HG03521 (cell line): Measurements from ENCODE around the gene SNX27.
"Not testable (repeated sequence)": the region's sequence is repeated elsewhere in the genome, so short reads cannot be mapped to it uniquely, and the experiment has no call there.

Experiments
- ATAC-seq: cut with Tn5 transposase; IDR thresholded peaks from one replicate; pipeline ENCODE4 v1.9.1; 2021; ENCODE audit warnings: mild to moderate bottlenecking, moderate library complexity; ENCODE audit not compliant: unreplicated experiment

SNX27 gene

DNA sequence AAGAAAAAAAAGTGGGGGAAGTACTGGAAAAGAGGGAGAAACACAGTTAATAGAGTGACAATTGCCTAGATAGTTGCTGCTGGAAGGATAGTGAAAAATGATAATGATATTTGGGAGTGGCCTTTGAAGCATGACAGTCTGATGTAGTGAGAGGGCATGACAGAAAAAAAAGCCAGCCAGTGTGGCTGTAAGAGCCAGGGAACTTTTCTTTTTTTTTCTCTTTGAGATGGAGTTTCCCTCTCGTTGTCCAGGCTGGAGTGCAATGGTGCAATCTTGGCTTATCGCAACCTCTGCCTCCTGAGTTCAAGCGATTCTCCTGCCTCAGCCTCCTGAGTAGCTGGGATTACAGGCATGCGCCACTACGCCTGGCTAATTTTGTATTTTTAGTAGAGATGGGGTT lies 9.3 kb upstream of the SNX27 start:
- ATAC-seq, result not testable (repeated sequence)

DNA sequence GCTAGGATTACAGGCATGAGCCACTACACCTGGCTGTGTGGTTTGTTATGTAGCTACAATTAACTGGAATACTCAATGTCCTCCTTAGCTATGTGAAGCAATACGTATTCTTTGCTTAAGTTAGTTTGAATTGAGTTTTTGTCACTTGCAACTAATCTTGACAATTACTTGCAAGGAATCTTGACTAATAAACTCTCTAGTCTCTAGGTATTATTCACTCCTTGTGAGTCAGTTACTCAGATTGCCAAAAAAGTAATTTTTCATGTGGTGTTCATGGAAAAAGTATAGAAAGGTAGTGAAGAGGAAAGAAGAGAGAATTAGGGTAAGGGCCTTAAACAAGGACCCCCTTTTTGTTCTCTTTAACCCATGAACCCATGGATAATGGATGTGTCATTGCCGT lies 7.6 kb upstream of the SNX27 start:
- ATAC-seq, result no peak

DNA sequence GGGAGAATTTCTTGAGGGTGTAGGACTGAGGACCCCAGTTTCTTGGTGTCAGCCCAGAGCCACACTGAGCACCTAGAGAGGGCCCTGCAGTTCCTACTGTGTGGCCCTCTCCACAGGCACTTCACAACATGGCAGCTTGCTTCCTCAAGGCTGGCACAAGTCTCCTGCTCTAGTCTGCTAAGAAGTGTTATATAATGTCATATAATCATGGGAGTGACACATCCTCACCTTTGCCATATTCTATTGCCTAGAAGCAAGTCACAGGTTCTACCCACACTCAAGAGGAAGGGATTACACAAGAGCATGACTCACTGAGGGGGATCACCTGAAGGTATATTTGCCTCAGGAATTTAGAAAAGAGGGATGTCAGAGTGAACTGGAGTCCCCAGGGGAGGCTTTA lies 5.5 kb upstream of the SNX27 start:
- ATAC-seq, result no peak

DNA sequence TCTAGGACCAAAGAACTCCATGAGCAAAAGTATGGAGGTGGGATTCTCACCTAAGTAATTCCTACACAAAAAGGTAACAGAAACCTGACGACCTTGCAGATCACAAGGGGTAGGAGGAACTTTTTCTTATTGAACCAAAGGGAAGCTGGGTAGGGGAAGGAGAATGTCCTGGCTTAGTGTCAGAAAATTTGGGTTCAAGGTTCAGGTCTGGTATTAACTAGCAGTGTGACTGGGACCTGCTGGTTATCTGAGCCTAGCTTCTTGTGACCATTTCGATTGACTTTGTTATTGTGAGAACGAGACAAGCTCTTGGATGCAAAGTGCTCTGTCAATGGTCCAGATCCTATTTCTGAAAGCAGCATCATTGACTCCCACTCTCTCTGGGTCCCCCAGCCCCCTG lies 5.0 kb upstream of the SNX27 start:
- no peak for ATAC-seq

DNA sequence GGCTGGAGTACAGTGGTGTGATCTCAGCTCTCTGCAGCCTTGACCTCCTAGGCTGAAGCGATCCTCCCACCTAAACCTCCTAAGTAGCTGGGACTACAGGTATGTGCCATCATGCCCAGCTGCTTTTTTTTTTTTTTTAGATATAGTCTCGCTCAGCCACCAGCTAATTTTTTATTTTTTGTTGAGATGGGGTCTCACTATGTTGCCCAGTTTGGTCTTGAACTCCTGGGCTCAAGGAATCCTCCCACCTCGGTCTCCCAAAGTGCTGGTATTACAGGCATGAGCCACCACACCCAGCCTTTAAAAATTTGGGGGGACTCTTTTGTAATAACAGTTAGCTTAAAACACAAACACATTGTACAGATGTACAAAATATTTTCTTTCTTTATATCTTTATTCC lies 1.7 kb upstream of the SNX27 start:
- ATAC-seq, result no peak

DNA sequence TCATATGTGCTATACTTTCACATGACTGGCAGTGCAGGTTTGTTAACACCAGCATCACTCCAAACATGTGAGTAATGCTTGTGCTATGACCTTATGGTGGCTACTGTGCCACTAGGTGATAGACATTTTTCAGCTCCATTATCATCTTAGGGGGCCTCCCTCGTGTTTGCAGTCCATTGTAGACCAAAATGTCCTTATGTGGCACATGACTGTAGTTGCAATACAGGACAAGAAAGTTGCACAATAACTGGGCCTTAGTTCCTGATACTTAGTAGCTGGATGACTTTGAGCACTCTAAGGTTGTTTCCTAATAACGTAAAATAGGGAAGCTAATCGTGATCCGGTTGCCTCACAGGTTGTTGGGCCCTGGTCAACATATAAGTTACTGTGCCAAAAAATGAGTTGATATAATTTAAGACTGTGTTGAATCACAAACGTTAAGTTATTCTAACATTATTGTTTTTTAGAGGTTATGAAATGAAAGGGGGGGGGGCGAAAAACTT lies 511 bp upstream of the SNX27 start:
- ATAC-seq, result no peak

DNA sequence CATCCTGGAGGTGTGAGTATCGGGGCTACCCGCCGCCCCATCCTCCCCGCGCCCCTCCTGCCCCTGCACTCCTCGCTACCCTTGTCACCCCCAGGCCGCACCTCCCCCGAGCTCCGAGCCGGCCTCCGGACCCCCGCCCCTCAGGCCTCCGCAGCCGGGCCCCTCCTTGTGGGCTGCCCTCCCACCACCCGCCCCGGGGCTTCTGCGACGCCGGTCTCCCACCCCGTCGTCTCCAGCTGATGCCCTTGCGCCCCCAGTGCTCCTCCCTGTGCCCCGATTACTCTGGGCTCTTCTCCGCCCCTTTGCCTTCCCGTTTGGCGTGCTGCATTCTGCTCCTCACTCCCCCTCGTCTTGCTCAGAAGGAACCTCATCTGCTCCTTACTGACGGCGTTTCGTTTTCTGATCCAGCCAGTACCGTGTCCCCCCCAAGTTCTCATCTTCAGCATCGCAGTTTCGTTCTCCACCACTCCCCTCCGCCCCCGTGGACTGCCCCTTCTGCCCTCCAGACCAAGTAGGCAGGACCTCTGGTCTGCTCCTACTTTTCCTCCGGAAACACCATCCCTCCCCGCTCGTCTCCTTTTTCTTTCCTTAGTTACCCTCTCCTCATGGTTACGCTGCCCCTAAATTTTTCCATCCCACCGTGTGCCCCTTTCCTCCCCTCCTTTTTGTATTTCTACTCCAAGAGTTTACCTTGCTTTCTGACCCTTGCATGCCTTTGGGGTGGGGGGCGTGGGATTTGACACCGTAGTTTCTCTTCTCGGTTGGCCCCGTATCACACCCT lies 841 bp downstream of the SNX27 start:
- peak; percentile 3 for ATAC-seq

DNA sequence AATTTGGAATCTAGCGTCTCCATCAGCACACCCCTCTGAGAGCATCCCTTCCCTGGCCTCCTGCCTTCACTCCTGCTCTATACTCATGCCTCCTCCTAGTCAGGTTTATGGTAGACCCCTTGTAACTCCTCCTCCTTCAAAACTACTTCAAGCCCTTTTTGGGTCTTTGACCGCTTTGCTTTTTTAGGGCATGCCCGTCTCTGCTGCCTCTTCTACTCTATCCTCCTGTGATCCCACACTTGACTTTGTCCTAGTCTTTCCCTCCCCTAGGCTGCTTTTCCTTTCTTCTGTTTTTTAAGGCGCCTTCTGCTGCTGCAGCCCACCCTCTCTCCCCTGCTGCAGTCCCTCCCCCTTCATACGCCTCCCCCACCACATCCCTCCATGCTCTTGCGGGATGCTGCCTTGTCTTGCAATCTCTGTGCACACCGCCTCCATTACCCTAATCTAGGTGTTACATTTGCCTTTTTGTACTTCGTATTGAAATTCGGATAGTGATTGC lies 1.5 kb downstream of the SNX27 start:
- no peak for ATAC-seq

DNA sequence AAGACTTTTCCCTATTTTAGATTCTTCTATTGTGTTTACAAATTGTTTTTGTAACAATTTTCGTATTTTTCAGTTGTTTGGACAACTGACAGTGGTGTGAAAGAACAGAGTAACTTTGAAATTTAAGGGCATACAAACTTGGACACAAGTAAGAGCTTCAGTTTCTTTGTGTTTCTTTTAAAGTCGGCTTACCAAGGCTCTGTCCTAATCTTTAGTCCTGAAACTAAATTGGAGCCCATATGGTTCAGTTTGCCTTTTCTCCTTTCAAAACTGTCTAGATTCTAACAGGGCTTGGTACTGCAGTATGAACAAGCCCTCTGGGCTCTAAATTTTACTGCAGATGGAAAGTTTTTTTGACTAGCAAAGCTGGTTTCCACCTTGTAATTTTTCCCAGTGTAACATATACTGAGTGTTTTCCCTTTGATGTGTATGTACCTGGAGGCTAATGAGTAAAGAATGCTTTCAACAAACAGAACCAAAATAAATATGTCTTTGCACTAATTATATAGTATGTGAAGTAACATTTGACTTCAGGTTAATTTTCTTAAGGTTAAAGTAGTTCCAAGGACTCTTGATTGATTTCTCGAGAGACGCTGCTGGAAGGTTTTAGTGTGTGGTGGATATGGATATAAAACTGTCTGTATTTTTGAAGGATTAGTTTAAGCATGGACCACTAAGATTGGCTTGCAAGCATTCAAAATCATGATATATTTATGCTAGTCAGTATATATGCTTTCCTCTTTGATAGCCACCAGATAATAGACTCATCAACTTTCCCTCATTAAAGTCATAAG lies 4.1 kb downstream of the SNX27 start:
- no peak for ATAC-seq

DNA sequence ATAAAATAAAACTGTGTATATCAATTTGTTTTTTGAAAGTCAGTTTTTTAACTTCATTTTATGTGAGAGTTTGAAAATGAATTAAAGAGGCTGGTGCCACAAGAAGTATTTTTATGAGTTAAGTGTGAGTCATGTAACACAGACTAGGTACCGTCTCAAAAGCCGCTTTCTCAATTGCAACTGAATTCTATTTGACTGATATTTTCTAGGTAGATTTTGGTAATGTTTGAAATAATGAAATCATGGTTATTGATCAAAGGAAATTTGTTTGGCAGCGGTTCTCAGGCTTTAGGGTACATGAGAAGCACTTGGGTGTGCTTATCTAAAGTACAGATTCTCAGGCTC lies 4.6 kb downstream of the SNX27 start:
- no peak for ATAC-seq

DNA sequence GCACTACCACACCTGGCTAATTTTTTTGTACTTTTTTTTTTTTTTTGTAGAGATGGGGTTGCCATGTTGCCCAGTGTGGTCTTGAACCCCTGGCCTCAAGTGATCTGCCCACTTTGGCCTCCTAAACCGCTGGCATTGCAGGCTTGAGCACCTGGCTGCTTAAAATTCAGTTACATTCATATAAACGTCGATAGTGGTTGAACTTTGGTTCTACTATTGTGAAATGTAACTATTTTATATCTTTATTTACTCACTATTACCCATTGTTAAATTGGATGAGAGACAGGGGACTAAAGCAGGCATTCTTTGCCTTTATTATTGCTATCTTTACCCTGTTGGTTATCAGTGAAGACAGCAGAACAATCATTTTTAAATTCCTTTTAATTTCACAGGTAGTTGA lies 6.2 kb downstream of the SNX27 start:
- no peak for ATAC-seq

DNA sequence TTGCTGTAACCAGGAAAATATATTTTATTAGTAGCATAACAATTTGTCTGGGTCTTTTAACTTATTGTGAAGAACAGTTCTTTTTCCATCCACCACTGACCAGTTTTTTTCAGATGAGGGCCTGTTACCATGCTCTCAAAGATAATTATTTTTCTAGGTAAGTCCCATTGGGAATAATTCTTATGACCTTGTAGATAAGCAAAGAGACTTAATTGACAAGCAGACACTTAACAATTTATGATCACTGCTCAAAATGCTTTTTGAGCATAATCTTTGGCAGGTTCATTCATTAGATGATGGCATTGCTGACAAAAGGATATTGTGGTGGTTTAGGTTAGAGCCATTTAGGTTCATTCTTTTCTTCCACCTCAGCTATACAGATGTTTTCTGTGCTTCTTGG lies 6.6 kb downstream of the SNX27 start:
- no peak for ATAC-seq

DNA sequence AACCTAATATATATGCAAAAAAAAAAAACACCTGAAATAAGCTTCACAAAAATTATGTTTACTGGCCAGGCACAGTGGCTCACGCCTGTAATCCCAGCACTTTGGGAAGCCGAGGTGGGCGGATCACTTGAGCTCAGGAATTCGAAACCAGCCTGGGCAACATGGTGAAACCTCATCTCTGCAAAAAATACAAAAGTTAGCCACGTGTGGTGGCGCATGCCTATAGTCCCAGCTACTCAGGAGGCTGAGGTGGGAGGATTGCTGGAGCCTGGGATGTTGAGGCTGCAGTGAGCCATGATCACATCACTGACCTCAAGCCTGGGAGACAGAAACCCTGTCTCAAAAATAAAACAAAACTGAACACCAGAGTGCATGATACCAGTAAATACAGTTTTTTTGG lies 7.1 kb downstream of the SNX27 start:
- not testable (repeated sequence) for ATAC-seq

DNA sequence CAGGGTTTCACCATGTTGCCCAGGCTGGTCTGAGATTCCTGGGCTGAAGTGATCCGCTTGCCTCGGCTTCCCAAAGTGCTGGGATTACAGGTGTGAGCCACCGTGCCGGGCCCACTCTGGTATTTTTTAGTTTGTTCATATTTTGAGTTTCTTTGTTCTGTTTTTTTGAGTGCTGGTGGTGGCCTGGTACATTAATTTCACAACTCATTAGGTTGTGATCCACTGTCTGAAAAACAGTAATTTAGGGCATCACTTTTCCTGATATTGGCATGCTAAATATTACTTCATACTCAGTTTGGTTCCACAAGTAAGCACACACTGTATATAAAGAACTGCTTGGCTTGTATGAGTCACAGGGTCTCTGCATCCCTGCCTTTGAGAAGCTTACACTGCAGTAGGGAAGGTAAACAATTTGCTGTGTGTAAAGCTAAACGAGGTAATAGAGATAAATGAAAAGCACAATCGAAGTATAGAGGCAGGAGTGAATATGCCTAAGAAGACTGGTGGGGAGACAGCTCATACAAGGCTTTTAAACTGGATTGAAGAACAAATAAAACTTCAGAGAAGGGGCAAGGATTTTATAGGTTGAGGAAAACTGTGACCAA lies 7.7 kb downstream of the SNX27 start:
- ATAC-seq, result no peak

DNA sequence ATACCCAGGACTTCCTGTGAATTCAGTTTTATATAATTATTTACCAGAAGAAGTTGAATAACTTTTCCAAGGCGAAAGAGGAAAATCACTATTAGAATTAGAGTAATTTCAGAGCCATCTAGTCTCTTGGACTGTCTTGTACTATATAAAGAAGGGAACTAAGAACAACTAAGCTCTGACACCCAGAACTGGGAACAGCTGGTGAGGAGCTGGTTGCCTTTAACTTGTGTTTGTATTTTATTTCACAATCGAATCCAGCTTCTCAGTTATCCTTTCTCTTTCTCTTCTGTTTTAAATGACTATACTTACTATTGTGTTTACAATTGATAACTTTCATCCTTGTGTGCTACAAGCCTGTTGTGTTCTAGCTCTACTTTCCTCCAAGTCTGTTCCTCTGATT lies 8.4 kb downstream of the SNX27 start:
- no peak for ATAC-seq

DNA sequence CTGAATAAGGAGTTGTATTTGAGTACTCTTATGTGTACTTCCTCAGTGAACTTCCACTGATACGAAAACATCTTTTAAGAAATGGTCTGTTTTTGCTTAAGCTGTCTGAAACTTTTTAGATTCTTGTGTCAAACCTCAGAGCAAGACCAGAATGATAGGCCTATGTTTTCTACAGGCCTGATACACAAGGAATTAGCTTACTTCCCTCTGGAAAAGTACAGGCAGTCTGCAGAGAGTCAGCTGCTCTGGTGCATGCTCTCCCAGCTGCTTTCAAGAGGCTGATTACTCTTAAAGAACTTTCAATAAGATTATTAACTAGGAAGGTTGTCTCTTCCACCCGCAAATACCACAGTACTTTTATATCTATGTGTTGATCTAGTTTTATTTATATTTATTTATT lies 9.5 kb downstream of the SNX27 start:
- ATAC-seq, result no peak

DNA sequence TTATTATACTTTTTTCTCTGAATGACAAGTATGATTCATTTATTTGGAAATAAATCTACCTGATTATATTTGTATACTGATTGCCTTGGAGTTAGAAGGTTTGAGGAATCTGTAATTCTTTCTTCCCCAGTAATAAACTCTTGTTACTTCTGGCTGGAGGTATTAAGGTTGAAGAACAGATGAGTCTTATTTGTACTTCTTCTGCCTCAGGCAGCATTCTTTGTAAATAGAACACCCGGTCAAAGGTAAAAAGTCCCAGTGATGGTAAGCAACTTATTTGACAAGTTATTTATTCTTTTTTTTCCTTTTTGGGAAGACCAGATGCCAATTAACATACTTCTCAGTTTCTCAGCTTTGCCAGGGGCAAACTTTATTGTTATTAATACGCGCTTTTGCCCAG lies 12.9 kb downstream of the SNX27 start:
- ATAC-seq, result no peak

DNA sequence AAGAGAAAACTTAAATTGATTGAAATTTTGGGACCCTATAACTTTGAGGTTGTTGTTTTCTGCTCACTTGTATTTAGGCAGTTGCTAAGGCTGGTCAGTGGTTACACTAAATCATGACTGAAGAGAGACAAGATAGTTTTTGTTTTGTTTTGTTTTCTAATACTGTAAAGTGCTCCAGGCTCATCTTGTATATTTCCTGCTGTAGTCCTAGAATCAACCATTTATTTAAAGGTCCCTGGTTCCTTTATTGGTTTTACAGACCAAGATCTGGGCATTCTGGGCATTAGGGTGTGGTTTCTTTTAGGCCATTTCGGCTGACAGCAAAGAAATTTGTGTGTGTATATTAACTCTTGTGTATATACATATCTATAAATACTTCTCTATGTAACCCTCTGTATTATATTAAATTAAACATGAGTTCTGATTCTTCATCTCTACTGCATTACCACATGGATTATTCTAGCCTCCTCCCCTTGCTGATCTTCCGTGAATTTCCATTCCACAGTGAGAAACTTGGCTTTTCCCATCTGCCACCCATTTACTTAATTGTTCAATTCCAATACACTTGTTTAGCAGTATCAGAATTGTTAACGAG lies 15.0 kb downstream of the SNX27 start:
- no peak for ATAC-seq

DNA sequence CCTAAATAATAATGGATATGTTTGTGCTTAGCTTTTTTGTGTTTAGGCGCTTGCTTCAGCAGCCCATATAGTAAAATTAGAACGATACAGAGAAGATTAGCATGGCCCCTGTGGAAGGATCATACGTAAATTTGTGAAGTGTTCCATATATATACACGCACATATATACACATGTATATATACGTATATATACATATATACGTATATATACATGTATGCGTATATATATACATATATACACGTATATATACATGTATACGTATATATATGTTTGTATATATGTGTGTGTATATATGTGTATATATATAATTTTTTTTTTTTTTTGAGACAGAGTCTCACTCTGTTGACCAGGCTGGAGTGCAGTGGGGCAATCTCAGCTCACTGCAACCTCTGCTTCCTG lies 17.4 kb downstream of the SNX27 start:
- no peak for ATAC-seq

DNA sequence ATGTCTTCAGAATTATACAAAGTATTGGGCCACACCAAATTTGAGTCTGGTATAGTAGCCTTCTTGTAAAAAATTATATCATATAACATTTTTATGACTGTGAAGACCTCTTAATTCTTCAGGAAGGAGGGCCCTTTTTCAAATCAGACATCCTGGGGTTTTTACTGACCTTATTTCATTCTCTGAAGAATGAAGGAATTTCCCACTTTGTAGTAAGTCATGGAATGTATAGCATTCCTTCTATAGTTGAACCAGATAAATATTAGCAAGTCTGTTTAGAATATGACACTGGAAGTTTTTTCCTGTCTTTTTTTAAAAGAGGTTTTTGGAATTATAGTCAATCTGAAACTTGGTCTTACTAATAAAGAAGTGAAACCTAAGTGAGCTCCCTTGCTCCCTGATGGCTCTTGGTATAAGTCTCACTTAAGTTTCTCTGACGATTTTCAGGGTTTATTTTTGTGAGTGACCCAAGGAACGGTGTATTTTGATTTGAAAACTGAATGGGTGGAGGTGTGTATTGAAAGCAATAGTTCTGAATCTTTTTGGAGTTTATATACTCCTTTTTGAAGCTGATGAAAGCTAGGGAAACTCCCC lies 23.7 kb downstream of the SNX27 start:
- no peak for ATAC-seq
